Muscle layer of duodenum (tissue), 2 donors: ENCODE results near the gene CTPS1.

Source experiments
- H3K27ac ChIP-seq: one replicate; pipeline ENCODE4 v1.7.0; 2013; ENCODE audit warnings: mild to moderate bottlenecking, low read length
- H3K27me3 ChIP-seq: one replicate; pipeline ENCODE4 v1.7.0; 2013; ENCODE audit warnings: low read depth, mild to moderate bottlenecking, control low read depth, low read length
- H3K36me3 ChIP-seq, 2 donors: one replicate each; pipeline ENCODE4 v1.7.0; 2013; ENCODE audit warnings: low read length in 2 of 2, control low read depth in 1 of 2, mild to moderate bottlenecking in 1 of 2; ENCODE audit not compliant: insufficient read depth in 2 of 2, control insufficient read depth in 1 of 2
- H3K4me1 ChIP-seq, 2 donors: one replicate each; pipeline ENCODE4 v1.7.0; 2013; ENCODE audit warnings: low read length in 2 of 2, mild to moderate bottlenecking in 2 of 2, control low read depth in 1 of 2, moderate library complexity in 1 of 2; ENCODE audit not compliant: insufficient read depth in 2 of 2, control insufficient read depth in 1 of 2
- H3K4me3 ChIP-seq, 2 donors: one replicate each; pipeline ENCODE4 v1.7.0; 2013; ENCODE audit warnings: low read length in 2 of 2, low read depth in 1 of 2, mild to moderate bottlenecking in 1 of 2
- H3K9me3 ChIP-seq, 2 donors: one replicate each; pipeline ENCODE4 v1.7.0; 2013; ENCODE audit warnings: low read length in 2 of 2, control low read depth in 1 of 2, mild to moderate bottlenecking in 1 of 2; ENCODE audit not compliant: control insufficient read depth in 1 of 2
- donor health status: healthy.

CTPS1 gene

DNA sequence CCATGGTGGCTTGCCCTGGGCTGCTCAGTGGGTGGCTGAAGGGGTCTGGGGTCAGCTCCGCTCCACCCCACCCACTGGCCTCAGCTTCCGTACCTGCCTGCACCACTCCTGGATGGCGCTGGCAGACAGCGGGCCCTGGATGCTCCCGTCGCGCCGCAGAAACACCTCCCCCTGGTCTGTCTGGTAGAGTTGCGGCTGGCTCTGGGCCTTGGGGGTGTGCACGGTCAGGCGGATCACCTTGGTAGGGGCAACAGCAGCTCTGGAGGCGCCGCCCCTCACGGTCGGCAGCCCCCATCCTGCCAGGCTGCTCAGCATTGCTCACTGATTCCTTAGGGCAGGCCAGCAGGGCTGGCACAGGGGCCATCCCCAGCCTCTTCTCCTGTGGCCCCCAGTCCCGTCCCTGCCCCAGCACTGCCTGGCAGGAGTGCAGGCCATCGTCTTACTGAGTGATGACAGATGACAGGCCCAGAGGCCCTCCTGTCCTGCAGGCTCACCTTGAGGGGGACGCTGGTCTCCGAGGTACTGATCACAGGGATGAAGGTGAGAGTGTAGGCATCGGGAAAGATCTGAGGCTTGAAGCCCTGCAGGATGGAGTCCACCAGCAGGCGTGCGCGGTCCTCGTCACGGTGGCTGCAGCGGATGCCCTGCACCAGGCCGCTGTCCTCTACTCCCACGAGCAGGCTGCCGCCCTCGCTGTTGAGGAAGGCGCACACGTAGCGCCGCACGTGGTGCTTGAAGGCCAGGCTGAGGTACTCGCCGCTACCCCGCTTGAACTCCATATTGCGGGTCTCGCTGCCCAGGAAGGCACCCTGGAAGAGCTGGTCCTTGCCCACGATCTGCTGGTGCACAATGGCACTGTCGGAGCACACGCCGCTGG, 37.9 kb downstream of the CTPS1 start:
- no peaks in the 10 kb centered on the region for H3K27me3 ChIP-seq
- no peak overlapping the region for H3K4me3 ChIP-seq
- no peak overlapping the region for H3K27ac ChIP-seq
- no peaks in the 10 kb centered on the region for H3K9me3 ChIP-seq
- peaks cover 0 to 17% of the 10 kb centered on the region in 2 donors for H3K4me1 ChIP-seq
- peaks cover 10 to 20% of the 10 kb centered on the region in 2 donors for H3K36me3 ChIP-seq

GRCh38 chr1:41018018-41018410, 38.5 kb downstream of the CTPS1 start:
- no peak overlapping the region for H3K27ac ChIP-seq
- H3K27me3 ChIP-seq = no peaks in the 10 kb centered on the region
- H3K36me3 ChIP-seq = peaks cover 6 to 17% of the 10 kb centered on the region in 2 donors
- no peaks in the 10 kb centered on the region for H3K9me3 ChIP-seq
- peaks cover 0 to 17% of the 10 kb centered on the region in 2 donors for H3K4me1 ChIP-seq
- H3K4me3 ChIP-seq = no peak overlapping the region

DNA sequence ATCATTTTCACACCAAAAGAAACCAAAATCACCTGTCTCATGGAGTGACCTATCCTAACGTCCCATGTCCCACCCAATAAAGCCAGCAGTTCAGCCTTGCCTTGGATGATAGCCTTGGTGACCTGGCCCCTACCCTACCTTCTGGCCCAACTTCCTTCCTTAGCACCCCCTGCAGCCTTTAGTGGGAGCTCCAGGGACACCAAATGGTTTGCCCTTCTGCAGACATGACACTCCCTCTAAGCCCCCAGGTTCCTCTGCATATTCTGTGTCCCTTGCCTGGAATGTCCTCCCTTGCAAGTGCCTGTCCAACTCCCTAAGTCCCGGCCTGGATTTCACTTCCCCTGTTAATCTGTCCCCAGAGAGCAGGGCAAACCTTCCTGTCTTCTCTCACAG, 39.9 kb downstream of the CTPS1 start:
- Histone ChIP-seq H3K4me3 (no peak overlapping the region), H3K36me3 (peaks cover 0 to 17% of the 10 kb centered on the region in 2 donors), H3K27me3 (no peaks in the 10 kb centered on the region), H3K4me1 (peaks cover 0 to 17% of the 10 kb centered on the region in 2 donors), H3K9me3 (no peaks in the 10 kb centered on the region), H3K27ac (no peak overlapping the region)

DNA sequence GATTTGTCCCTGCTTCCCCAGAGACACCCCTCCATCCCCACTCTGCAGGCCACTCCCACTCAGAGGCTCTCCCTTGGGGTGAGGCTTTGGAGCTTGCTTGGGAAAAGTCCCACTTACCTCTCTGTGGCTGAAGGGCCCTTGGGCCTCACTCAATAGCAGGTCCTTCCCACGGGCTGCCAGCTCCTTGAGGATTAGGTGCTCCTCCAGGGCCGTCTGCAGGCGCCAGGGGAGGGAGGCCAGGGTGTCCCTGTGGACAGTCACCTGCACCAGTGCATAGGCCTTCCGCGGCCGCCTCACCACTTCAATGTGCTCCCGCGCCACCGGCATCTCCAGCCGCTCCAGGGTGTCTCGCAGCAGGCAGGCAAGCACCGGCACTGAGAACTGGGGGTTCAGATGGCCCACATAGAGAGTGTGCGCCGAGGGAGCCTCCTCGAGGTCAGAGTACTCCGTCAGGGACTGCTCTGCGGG, 40.6 kb downstream of the CTPS1 start:
- H3K27me3 ChIP-seq = no peaks in the 10 kb centered on the region
- no peaks in the 10 kb centered on the region for H3K9me3 ChIP-seq
- H3K27ac ChIP-seq = no peak overlapping the region
- peaks cover 0 to 17% of the 10 kb centered on the region in 2 donors for H3K36me3 ChIP-seq
- H3K4me3 ChIP-seq = no peak overlapping the region
- peaks cover 0 to 16% of the 10 kb centered on the region in 2 donors for H3K4me1 ChIP-seq

- no peaks in the 10 kb centered on the region for H3K9me3 ChIP-seq
- peaks cover 0 to 17% of the 10 kb centered on the region in 2 donors for H3K36me3 ChIP-seq
- no peak overlapping the region for H3K27ac ChIP-seq
- no peaks in the 10 kb centered on the region for H3K27me3 ChIP-seq
- H3K4me3 ChIP-seq = no peak overlapping the region
- peaks cover 0 to 11% of the 10 kb centered on the region in 2 donors for H3K4me1 ChIP-seq
Measured at GRCh38 chr1:41020654-41021053, 41.2 kb downstream of the CTPS1 start.

DNA sequence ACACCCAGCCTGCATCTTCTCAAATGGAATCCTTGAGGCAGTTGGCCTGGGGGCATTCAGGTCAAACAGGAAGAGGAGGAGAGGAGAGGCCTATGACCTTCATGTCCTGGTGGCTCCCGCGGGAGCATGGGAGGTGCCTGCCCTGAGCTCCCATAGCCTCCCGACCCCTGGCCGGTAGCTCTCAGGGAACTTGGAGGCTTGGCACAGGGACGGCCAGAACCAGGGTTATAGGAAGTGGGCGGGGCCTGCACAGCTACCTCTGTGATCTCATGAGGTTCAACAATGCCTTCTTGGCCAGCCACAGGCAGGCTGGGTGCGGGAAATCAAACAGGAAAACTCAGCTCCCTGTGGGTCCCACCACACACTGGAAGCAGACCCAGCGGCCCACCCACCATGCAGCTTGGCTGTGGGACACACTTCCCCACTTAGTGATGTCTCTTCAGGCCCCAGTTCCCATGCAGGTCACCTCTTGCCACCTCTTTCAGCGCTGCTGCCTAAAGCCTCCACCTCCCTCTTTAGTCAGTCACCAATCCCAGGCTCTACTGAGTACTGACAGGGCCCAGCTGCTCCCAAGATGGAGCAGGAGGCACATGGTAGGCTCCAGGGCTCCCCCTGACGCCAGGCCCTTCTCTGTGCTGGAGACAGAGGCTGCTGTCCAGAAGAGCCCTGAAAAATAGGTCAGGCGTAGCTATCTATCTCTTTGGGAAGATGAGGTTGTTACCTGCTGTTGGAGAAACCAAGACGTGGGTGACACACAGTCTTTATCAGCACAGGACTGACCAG, 42.2 kb downstream of the CTPS1 start, which contains the start of gene SLFNL1:
Gene SLFNL1 (minus strand): TSS at position 200 of the 783 bp plus-strand sequence. CDS start 1,065 bp downstream, outside the sequence.
- Histone ChIP-seq H3K36me3 (peaks cover 0 to 20% of the 10 kb centered on the region in 2 donors), H3K27me3 (no peaks in the 10 kb centered on the region), H3K4me3 (no peak within 1 kb of the TSS), H3K27ac (no peak within 1 kb of the TSS), H3K4me1 (peaks cover 0 to 9% of the 10 kb centered on the region in 2 donors), H3K9me3 (no peaks in the 10 kb centered on the region)

- peaks cover 0 to 20% of the 10 kb centered on the region in 2 donors for H3K36me3 ChIP-seq
- peaks cover 0 to 9% of the 10 kb centered on the region in 2 donors for H3K4me1 ChIP-seq
- no peaks in the 10 kb centered on the region for H3K27me3 ChIP-seq
- no peaks in the 10 kb centered on the region for H3K9me3 ChIP-seq
- no peak overlapping the region for H3K27ac ChIP-seq
- no peak overlapping the region for H3K4me3 ChIP-seq
Measured at GRCh38 chr1:41022424-41022823, 42.9 kb downstream of the CTPS1 start.

DNA sequence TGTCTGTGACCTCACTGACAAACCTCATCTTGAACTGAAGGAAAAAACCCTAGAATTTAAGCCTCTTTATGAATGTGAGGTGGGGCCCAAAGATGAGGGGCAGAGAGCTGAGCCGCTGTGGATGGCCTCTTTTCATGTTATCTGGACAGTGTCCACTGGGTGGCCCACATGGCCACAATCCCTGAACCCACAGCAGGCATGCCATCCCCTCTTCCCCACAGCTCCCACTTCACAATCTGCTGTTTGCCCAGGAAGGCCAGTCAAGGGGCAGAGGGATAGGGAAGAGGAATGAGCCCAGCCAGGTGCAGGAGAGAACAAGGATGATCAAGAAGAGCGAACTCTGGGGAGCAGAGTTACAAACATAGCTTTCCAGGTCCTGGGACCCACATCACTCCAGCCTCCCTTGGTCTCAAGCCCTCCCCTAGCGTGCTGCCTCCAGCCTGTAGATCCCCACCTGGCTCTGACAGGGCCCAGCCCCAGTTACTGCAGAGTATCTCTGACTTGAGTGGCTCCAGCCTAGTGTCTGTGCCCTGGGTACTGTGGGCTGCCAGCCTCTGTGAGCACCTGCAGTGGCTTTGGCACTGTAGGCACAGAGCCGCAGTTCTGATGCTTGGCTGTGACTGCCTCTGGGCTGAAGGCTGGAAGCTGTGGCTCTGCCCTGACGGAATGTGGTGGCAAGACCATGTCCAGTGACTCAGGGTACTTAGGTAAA, 43.9 kb downstream of the CTPS1 start:
- Histone ChIP-seq H3K4me3 (no peak overlapping the region), H3K27ac (no peak overlapping the region), H3K4me1 (peaks cover 0 to 9% of the 10 kb centered on the region in 2 donors), H3K27me3 (no peaks in the 10 kb centered on the region), H3K36me3 (peaks cover 3 to 21% of the 10 kb centered on the region in 2 donors), H3K9me3 (no peaks in the 10 kb centered on the region)

GRCh38 chr1:41024953-41025352, 45.5 kb downstream of the CTPS1 start:
- Histone ChIP-seq H3K27ac (no peak overlapping the region), H3K36me3 (peaks cover 6 to 26% of the 10 kb centered on the region in 2 donors), H3K9me3 (no peaks in the 10 kb centered on the region), H3K27me3 (no peaks in the 10 kb centered on the region), H3K4me1 (peaks cover 0 to 9% of the 10 kb centered on the region in 2 donors), H3K4me3 (no peak overlapping the region)

DNA sequence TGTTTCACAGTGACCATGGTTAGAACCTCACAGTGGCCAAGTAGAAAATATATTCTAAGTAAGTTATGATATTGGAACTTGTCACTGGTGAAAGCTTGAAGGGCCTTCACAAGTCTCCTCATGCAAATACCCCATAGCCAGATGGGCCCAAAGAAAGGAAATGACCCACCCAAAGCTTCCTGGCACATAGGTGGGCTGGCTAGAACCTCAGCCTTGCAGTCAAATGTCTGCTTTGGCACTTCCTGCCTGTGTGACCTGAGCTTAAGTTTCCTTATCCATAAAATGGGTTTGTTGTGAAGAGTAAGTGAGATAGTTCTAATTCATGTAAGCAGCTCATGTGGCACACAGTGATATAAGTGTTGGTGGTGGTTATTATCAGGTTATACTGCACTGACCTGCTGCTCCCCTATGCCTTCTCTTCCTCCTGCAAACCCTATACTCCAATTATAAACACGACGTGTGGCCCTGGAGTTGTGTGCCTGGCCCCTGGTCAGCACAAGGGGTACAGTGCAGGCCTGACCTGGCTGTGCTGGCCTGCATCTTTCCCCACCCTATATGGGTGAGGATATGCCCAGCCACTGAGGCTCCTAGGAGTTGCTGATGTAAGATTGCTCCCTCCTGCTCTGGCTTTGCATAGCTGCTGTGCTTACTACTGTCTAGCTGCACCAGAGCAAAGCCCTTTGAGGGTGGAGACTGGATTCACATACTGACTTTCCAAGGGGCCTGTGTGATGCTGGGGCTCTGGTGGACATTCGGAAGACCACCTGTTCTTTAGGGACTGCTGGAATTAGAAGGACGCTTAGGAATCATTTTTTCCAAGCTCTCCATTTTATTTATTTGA, 46.7 kb downstream of the CTPS1 start:
- no peak overlapping the region for H3K27ac ChIP-seq
- no peak overlapping the region for H3K4me3 ChIP-seq
- H3K27me3 ChIP-seq = no peaks in the 10 kb centered on the region
- no peaks in the 10 kb centered on the region for H3K9me3 ChIP-seq
- H3K4me1 ChIP-seq = peaks cover 0 to 9% of the 10 kb centered on the region in 2 donors
- peaks cover 13 to 34% of the 10 kb centered on the region in 2 donors for H3K36me3 ChIP-seq
